Neutrophil (primary cell): Measurements from ENCODE around the gene SLC6A20.

ENCODE experiments used
- H3K27ac ChIP-seq: fragments of 200-600 bp; sonication (generic); 2 replicates; pipeline ENCODE4 v1.5.1; 2016; ENCODE audit warnings: mild to moderate bottlenecking, moderate library complexity
- H3K27me3 ChIP-seq: fragments of 200-600 bp; sonication (generic); 2 replicates; pipeline ENCODE4 v1.6.0; 2016; ENCODE audit warnings: mild to moderate bottlenecking
- H3K36me3 ChIP-seq: fragments of 200-600 bp; sonication (generic); 2 replicates; pipeline ENCODE4 v1.5.1; 2017
- H3K4me1 ChIP-seq, 2 experiments: fragments of 200-600 bp in 1 of 2; sonication (generic) in 1 of 2; 1 replicate in 1 of 2; 2 replicates in 1 of 2; pipeline versions ENCODE4 v1.5.1 to v1.6.1; 2013 to 2016; ENCODE audit warnings: low read depth in 1 of 2, low read length in 1 of 2, mild to moderate bottlenecking in 1 of 2, moderate library complexity in 1 of 2; ENCODE audit not compliant: control insufficient read depth in 1 of 2, insufficient read depth in 1 of 2
- H3K4me3 ChIP-seq, 2 experiments: fragments of 200-600 bp in 1 of 2; sonication (generic) in 1 of 2; 1 replicate in 1 of 2; 2 replicates in 1 of 2; pipeline ENCODE4 v1.5.1; 2013 to 2016; ENCODE audit warnings: low read depth in 1 of 2, low read length in 1 of 2, mild to moderate bottlenecking in 1 of 2, moderate library complexity in 1 of 2
- H3K9me3 ChIP-seq: fragments of 200-600 bp; sonication (generic); 2 replicates; pipeline ENCODE4 v1.5.1; 2016
- CTCF ChIP-seq: fragments of 200-600 bp; sonication (generic); IDR thresholded peaks from 2 replicates; pipeline ENCODE4 v1.5.1; 2016; ENCODE audit warnings: antibody characterized with exemption

SLC6A20 gene

GRCh38 chr3:45795882-45796765 lies at the start of gene SLC6A20:
Gene SLC6A20, minus strand, starts transcription at chr3:45796536. Its CDS starts 117 bp downstream, at chr3:45796419.
- no peaks in the 10 kb centered on the region for H3K36me3 ChIP-seq
- peaks cover 67% of the 10 kb centered on the region for H3K27me3 ChIP-seq
- H3K4me3 ChIP-seq, result peak within 1 kb of the TSS; percentile 16 to 36
- no peak for TF ChIP-seq CTCF
- H3K27ac ChIP-seq, result no peak within 1 kb of the TSS
- H3K9me3 ChIP-seq, result no peaks in the 10 kb centered on the region
- peaks cover 28 to 30% of the 10 kb centered on the region in 2 experiments for H3K4me1 ChIP-seq

GRCh38 chr3:45844616-45845015 lies 48.3 kb upstream of the SLC6A20 start:
- no peak for TF ChIP-seq CTCF
- H3K36me3 ChIP-seq, result no peaks in the 10 kb centered on the region
- H3K27ac ChIP-seq, result no peak overlapping the region
- H3K27me3 ChIP-seq, result peaks cover 79% of the 10 kb centered on the region
- no peak overlapping the region for H3K4me3 ChIP-seq
- H3K4me1 ChIP-seq, result peaks cover 13 to 15% of the 10 kb centered on the region in 2 experiments
- no peaks in the 10 kb centered on the region for H3K9me3 ChIP-seq

- Histone ChIP-seq H3K4me3 (peak overlapping the region in 1 of 2 experiments; percentile 76), H3K36me3 (no peaks in the 10 kb centered on the region), H3K27ac (no peak overlapping the region), H3K9me3 (no peaks in the 10 kb centered on the region), H3K4me1 (peaks cover 13 to 15% of the 10 kb centered on the region in 2 experiments), H3K27me3 (peaks cover 66% of the 10 kb centered on the region)
- no peak for TF ChIP-seq CTCF
Observed at GRCh38 chr3:45842851-45843625, 46.7 kb upstream of the SLC6A20 start.

GRCh38 chr3:45841757-45842491 lies 45.6 kb upstream of the SLC6A20 start, which contains the start of gene LZTFL1:
Gene LZTFL1, minus strand, starts transcription at chr3:45842119. Its CDS starts 128 bp downstream, at chr3:45841991.
- Histone ChIP-seq H3K27ac (peak within 1 kb of the TSS; percentile 65), H3K4me1 (peaks cover 13 to 15% of the 10 kb centered on the region in 2 experiments), H3K36me3 (no peaks in the 10 kb centered on the region), H3K4me3 (peak within 1 kb of the TSS; percentile 76 to 82), H3K9me3 (no peaks in the 10 kb centered on the region), H3K27me3 (peaks cover 55% of the 10 kb centered on the region)
- TF ChIP-seq CTCF, result no peak

GRCh38 chr3:45841420-45841756 lies 45.1 kb upstream of the SLC6A20 start:
- peak overlapping the region; percentile 76 to 82 for H3K4me3 ChIP-seq
- TF ChIP-seq CTCF, result no peak

More at GRCh38 chr3:45841420-45841756, 45.1 kb upstream of the SLC6A20 start:
- H3K4me1 ChIP-seq, result peaks cover 13 to 15% of the 10 kb centered on the region in 2 experiments
- H3K27ac ChIP-seq, result peak overlapping the region; percentile 65
- H3K9me3 ChIP-seq, result no peaks in the 10 kb centered on the region
- peaks cover 50% of the 10 kb centered on the region for H3K27me3 ChIP-seq
- no peaks in the 10 kb centered on the region for H3K36me3 ChIP-seq
